Brain microvascular endothelial cell (primary cell): ENCODE measurements around the gene TREX2.

Source experiments
- DNase-seq: peaks from one replicate; pipeline ENCODE4 v3.0.0-alpha.2; 2020
- H3K27ac ChIP-seq: fragments of 250-450 bp; sonication (Bioruptor Pico); 2 replicates; pipeline ENCODE4 v1.5.1; 2020; ENCODE audit warnings: mild to moderate bottlenecking, moderate library complexity
- H3K27me3 ChIP-seq: fragments of 250-450 bp; sonication (Bioruptor Pico); replicated peaks from 2 replicates; pipeline ENCODE4 v1.5.1; 2020; ENCODE audit warnings: mild to moderate bottlenecking
- H3K36me3 ChIP-seq: fragments of 250-450 bp; sonication (Bioruptor Pico); replicated peaks from 2 replicates; pipeline ENCODE4 v1.5.1; 2020; ENCODE audit warnings: mild to moderate bottlenecking
- H3K4me3 ChIP-seq: 2 replicates; pipeline ENCODE4 v1.5.1; 2011; ENCODE audit warnings: low read depth, mild to moderate bottlenecking, control low read depth, low read length, moderate library complexity
- CTCF ChIP-seq: IDR thresholded peaks from 2 replicates; pipeline ENCODE4 v1.5.1; 2011; ENCODE audit warnings: low read depth, mild to moderate bottlenecking, moderate library complexity, low read length, control low read depth, inconsistent platforms; ENCODE audit errors: missing control alignments
- in situ Hi-C: cut with HindIII; loops from 2 replicates; pipeline ENCODE4 v1.10.0; 2017; ENCODE audit warnings: low sequenced_read_pairs, low pct_ligation_motif_present

TREX2 gene

GRCh38 chrX:153421856-153422255 lies 24.0 kb downstream of the TREX2 start:
- no peak for TF ChIP-seq CTCF
- DNase-seq = no peak

GRCh38 chrX:153420851-153421599 lies 24.8 kb downstream of the TREX2 start:
- in situ Hi-C loops = no loop called here
- H3K36me3 ChIP-seq = no peaks in the 10 kb centered on the region
- H3K4me3 ChIP-seq = no peak overlapping the region
- TF ChIP-seq CTCF = no peak
- H3K27me3 ChIP-seq = no peaks in the 10 kb centered on the region
- no peak for DNase-seq
- no peak overlapping the region for H3K27ac ChIP-seq

More at GRCh38 chrX:153421856-153422255, 24.0 kb downstream of the TREX2 start:
- H3K27ac ChIP-seq = no peak overlapping the region
- no peaks in the 10 kb centered on the region for H3K36me3 ChIP-seq
- H3K27me3 ChIP-seq = no peaks in the 10 kb centered on the region
- in situ Hi-C loops = no loop called here
- no peak overlapping the region for H3K4me3 ChIP-seq

GRCh38 chrX:153417637-153418036 lies 28.2 kb downstream of the TREX2 start:
- Histone ChIP-seq H3K27ac (no peak overlapping the region), H3K27me3 (no peaks in the 10 kb centered on the region), H3K36me3 (no peaks in the 10 kb centered on the region), H3K4me3 (no peak overlapping the region)
- in situ Hi-C loops = no loop called here
- no peak for TF ChIP-seq CTCF
- DNase-seq = no peak

- no peak for DNase-seq
- no peak for TF ChIP-seq CTCF
- Histone ChIP-seq H3K36me3 (no peaks in the 10 kb centered on the region), H3K4me3 (no peak overlapping the region), H3K27me3 (peaks cover 2% of the 10 kb centered on the region), H3K27ac (no peak overlapping the region)
- in situ Hi-C loops = no loop called here
Measured at GRCh38 chrX:153416781-153417450, 28.9 kb downstream of the TREX2 start.

GRCh38 chrX:153414856-153415510 lies 30.9 kb downstream of the TREX2 start:
- Histone ChIP-seq H3K36me3 (no peaks in the 10 kb centered on the region), H3K27me3 (peaks cover 3% of the 10 kb centered on the region), H3K27ac (no peak overlapping the region), H3K4me3 (no peak overlapping the region)
- TF ChIP-seq CTCF = no peak
- in situ Hi-C loops = no loop called here
- DNase-seq = no peak
